Muscle of leg (tissue), 11 donors: ENCODE measurements around the gene GCDH. TPM values are rescaled to one million over a fixed set of nuclear protein-coding genes. Genes with fewer than 3 reads are reported as not detected.

ENCODE experiments used
- DNase-seq: peaks from one replicate; pipeline ENCODE4 v3.0.0; 2013
- H3K27ac ChIP-seq: one replicate; pipeline ENCODE4 v1.5.1; 2013; ENCODE audit warnings: mild to moderate bottlenecking, low read length, control low read depth
- H3K27me3 ChIP-seq: one replicate; pipeline ENCODE4 v1.6.1; 2013; ENCODE audit warnings: low read length; ENCODE audit not compliant: control insufficient read depth, insufficient read depth
- H3K36me3 ChIP-seq: one replicate; pipeline ENCODE4 v1.6.1; 2013; ENCODE audit warnings: low read length; ENCODE audit not compliant: control insufficient read depth, insufficient read depth
- H3K4me1 ChIP-seq: one replicate; pipeline ENCODE4 v1.6.1; 2013; ENCODE audit warnings: low read length; ENCODE audit not compliant: control insufficient read depth, insufficient read depth
- H3K4me3 ChIP-seq: one replicate; pipeline ENCODE4 v1.5.1; 2013; ENCODE audit warnings: low read length, control low read depth
- H3K9me3 ChIP-seq: replicated peaks from 2 replicates; pipeline ENCODE4 v1.6.1; 2013; ENCODE audit warnings: low read depth, low read length; ENCODE audit not compliant: control insufficient read depth
- WGBS: methylation state at CpG from one replicate; pipeline ENCODE4 v1.1.5; 2013; ENCODE audit warnings: missing lambda C conversion rate; ENCODE audit not compliant: insufficient coverage; 5-methylcytosine and 5-hydroxymethylcytosine counted together
- polyA plus RNA-seq, 8 donors: library from polyadenylated mRNA; unstranded; fragments of 120-200 nt; gene quantifications; one replicate each; pipeline versions ENCODE4 v1.2.1 to v1.2.3, GENCODE V29; 2013; ENCODE audit warnings: inconsistent platforms in 1 of 8, low replicate concordance in 1 of 8; ENCODE audit not compliant: insufficient read length in 8 of 8, insufficient read depth in 1 of 8
- total RNA-seq: library from RNA; stranded (reverse); fragments of 120-200 nt; gene quantifications from one replicate; pipeline ENCODE4 v1.2.4, GENCODE V29; 2013

The GCDH gene
- total and polyA plus RNA-seq, 9 donors, result 16.8 to 43.3 (median 27.8) TPM

GRCh38 chr19:12940897-12941296 lies 49.9 kb downstream of the GCDH start:
- Histone ChIP-seq H3K9me3 (no peaks in the 10 kb centered on the region), H3K27ac (no peak overlapping the region), H3K4me3 (no peak overlapping the region), H3K4me1 (peaks cover 39% of the 10 kb centered on the region), H3K36me3 (peaks cover 57% of the 10 kb centered on the region), H3K27me3 (no peaks in the 10 kb centered on the region)
- no CpG with 5 or more reads among the region's 2 CpGs for WGBS
- DNase-seq, result no peak

- Histone ChIP-seq H3K27ac (peak overlapping the region; percentile 20), H3K4me1 (peaks cover 51% of the 10 kb centered on the region), H3K4me3 (no peak overlapping the region), H3K36me3 (peaks cover 76% of the 10 kb centered on the region), H3K9me3 (no peaks in the 10 kb centered on the region), H3K27me3 (no peaks in the 10 kb centered on the region)
- no peak for DNase-seq
- 90% methylated on average over 9 of the region's 18 CpGs for WGBS
Observed at GRCh38 chr19:12943437-12944044, 52.6 kb downstream of the GCDH start.

GRCh38 chr19:12944104-12944674 lies 53.2 kb downstream of the GCDH start:
- Histone ChIP-seq H3K4me1 (peaks cover 57% of the 10 kb centered on the region), H3K36me3 (peaks cover 82% of the 10 kb centered on the region), H3K27ac (no peak overlapping the region), H3K9me3 (no peaks in the 10 kb centered on the region), H3K4me3 (no peak overlapping the region), H3K27me3 (no peaks in the 10 kb centered on the region)
- DNase-seq, result no peak
- WGBS, result no CpG with 5 or more reads among the region's 2 CpGs

- no peaks in the 10 kb centered on the region for H3K9me3 ChIP-seq
- WGBS, result 1% methylated on average over 53 of the region's 62 CpGs
- no peaks in the 10 kb centered on the region for H3K27me3 ChIP-seq
- peak; percentile 99 for DNase-seq
- peak within 1 kb of the TSS; percentile 74 for H3K4me3 ChIP-seq
- peak within 1 kb of the TSS; percentile 95 for H3K27ac ChIP-seq
- peaks cover 54% of the 10 kb centered on the region for H3K4me1 ChIP-seq
- peaks cover 83% of the 10 kb centered on the region for H3K36me3 ChIP-seq
Observed at GRCh38 chr19:12945479-12946091, 54.6 kb downstream of the GCDH start, which contains the start of gene RAD23A. Gene RAD23A, plus strand, starts transcription at chr19:12945862. Its CDS starts 87 bp downstream, at chr19:12945949.

- no peaks in the 10 kb centered on the region for H3K9me3 ChIP-seq
- H3K27me3 ChIP-seq, result no peaks in the 10 kb centered on the region
- DNase-seq, result peak; percentile 90
- H3K4me1 ChIP-seq, result peaks cover 52% of the 10 kb centered on the region
- peak overlapping the region; percentile 74 for H3K4me3 ChIP-seq
- WGBS, result 0% methylated on average over 31 of the region's 40 CpGs
- H3K27ac ChIP-seq, result peak overlapping the region; percentile 95
- H3K36me3 ChIP-seq, result peaks cover 83% of the 10 kb centered on the region
Observed at GRCh38 chr19:12946092-12946721, 55.2 kb downstream of the GCDH start.

GRCh38 chr19:12946731-12947496 lies 56.0 kb downstream of the GCDH start:
- no peaks in the 10 kb centered on the region for H3K9me3 ChIP-seq
- peaks cover 83% of the 10 kb centered on the region for H3K36me3 ChIP-seq
- peak overlapping the region; percentile 95 for H3K27ac ChIP-seq
- DNase-seq, result no peak
- no peaks in the 10 kb centered on the region for H3K27me3 ChIP-seq
- peaks cover 55% of the 10 kb centered on the region for H3K4me1 ChIP-seq
- H3K4me3 ChIP-seq, result peak overlapping the region; percentile 74
- 40% methylated on average over 2 of the region's 14 CpGs for WGBS

- H3K4me3 ChIP-seq, result no peak overlapping the region
- H3K9me3 ChIP-seq, result no peaks in the 10 kb centered on the region
- no peaks in the 10 kb centered on the region for H3K27me3 ChIP-seq
- peaks cover 64% of the 10 kb centered on the region for H3K4me1 ChIP-seq
- no peak for DNase-seq
- 95% methylated on average over 17 of the region's 28 CpGs for WGBS
- H3K27ac ChIP-seq, result no peak overlapping the region
- peaks cover 80% of the 10 kb centered on the region for H3K36me3 ChIP-seq
Observed at GRCh38 chr19:12947702-12948611, 57.0 kb downstream of the GCDH start.

GRCh38 chr19:12948612-12949362 lies 57.8 kb downstream of the GCDH start:
- no peak for DNase-seq
- no peak overlapping the region for H3K4me3 ChIP-seq
- H3K36me3 ChIP-seq, result peaks cover 77% of the 10 kb centered on the region
- H3K27me3 ChIP-seq, result no peaks in the 10 kb centered on the region
- peaks cover 66% of the 10 kb centered on the region for H3K4me1 ChIP-seq
- WGBS, result 90% methylated on average over 22 of the region's 30 CpGs
- H3K9me3 ChIP-seq, result no peaks in the 10 kb centered on the region
- peak overlapping the region; percentile 80 for H3K27ac ChIP-seq
